ENCODE results near the gene PPP2R2B.
"Not testable (repeated sequence)": the region's sequence is repeated elsewhere in the genome, so short reads cannot be mapped to it uniquely, and the experiment has no call there.

PPP2R2B gene

GRCh38 chr5:146647656-146648199 is 230.8 kb downstream of the PPP2R2B start:
- no peak for DNase-seq (ENCODE audit: low read depth)

GRCh38 chr5:146646441-146646840 is 232.1 kb downstream of the PPP2R2B start:
- DNase-seq (ENCODE audit: low read depth), result no peak

GRCh38 chr5:146645342-146645741 is 233.2 kb downstream of the PPP2R2B start:
- DNase-seq (ENCODE audit: low read depth), result no peak

GRCh38 chr5:146644831-146645230 is 233.7 kb downstream of the PPP2R2B start:
- DNase-seq (ENCODE audit: low read depth), result no peak

- DNase-seq (ENCODE audit: low read depth), result no peak
These were observed 234.8 kb downstream of the PPP2R2B start for GRCh38 chr5:146643776-146644175.

- no peak for DNase-seq (ENCODE audit: low read depth)
These were observed 236.1 kb downstream of the PPP2R2B start for GRCh38 chr5:146642410-146642809.

- no peak for DNase-seq (ENCODE audit: low read depth)
These were observed 236.6 kb downstream of the PPP2R2B start for GRCh38 chr5:146641941-146642340.

- DNase-seq (ENCODE audit: low read depth), result no peak
These were observed 238.2 kb downstream of the PPP2R2B start for GRCh38 chr5:146640285-146640896.

GRCh38 chr5:146635443-146635842 is 243.1 kb downstream of the PPP2R2B start:
- DNase-seq (ENCODE audit: low read depth), result no peak

GRCh38 chr5:146633323-146633764 is 245.2 kb downstream of the PPP2R2B start:
- no peak for DNase-seq (ENCODE audit: low read depth)

- DNase-seq (ENCODE audit: low read depth), result no peak
These were observed 245.8 kb downstream of the PPP2R2B start for GRCh38 chr5:146632620-146633322.

GRCh38 chr5:146630472-146630871 is 248.1 kb downstream of the PPP2R2B start:
- DNase-seq (ENCODE audit: low read depth), result no peak

GRCh38 chr5:146628950-146629349 is 249.6 kb downstream of the PPP2R2B start:
- no peak for DNase-seq (ENCODE audit: low read depth)

GRCh38 chr5:146626936-146627335 is 251.6 kb downstream of the PPP2R2B start:
- no peak for DNase-seq (ENCODE audit: low read depth)

- no peak for DNase-seq (ENCODE audit: low read depth)
These were observed 254.4 kb downstream of the PPP2R2B start for GRCh38 chr5:146624179-146624578.

- DNase-seq (ENCODE audit: low read depth), result no peak
These were observed 254.9 kb downstream of the PPP2R2B start for GRCh38 chr5:146623666-146624065.

- DNase-seq (ENCODE audit: low read depth), result no peak
These were observed 255.5 kb downstream of the PPP2R2B start for GRCh38 chr5:146623009-146623408.

GRCh38 chr5:146622391-146622790 is 256.2 kb downstream of the PPP2R2B start:
- DNase-seq (ENCODE audit: low read depth), result no peak

- no peak for DNase-seq (ENCODE audit: low read depth)
These were observed 257.9 kb downstream of the PPP2R2B start for GRCh38 chr5:146620669-146621051.

GRCh38 chr5:146620031-146620668 is 258.4 kb downstream of the PPP2R2B start:
- no peak for DNase-seq (ENCODE audit: low read depth)

GRCh38 chr5:146618434-146618833 is 260.1 kb downstream of the PPP2R2B start:
- DNase-seq (ENCODE audit: low read depth), result no peak

- DNase-seq (ENCODE audit: low read depth), result not testable (repeated sequence)
These were observed 268.8 kb downstream of the PPP2R2B start for GRCh38 chr5:146609731-146610130.

Data from stimulated activated CD8-positive, alpha-beta memory T cell treated with anti-CD3 and anti-CD28 coated beads, Interleukin-12 subunit alpha, Interleukin-12 subunit beta, amount 100 ng/mL, for 1 hour (primary cell).